HFFc6 (cell line): ENCODE measurements around the gene KCNIP3. TPM values are rescaled to one million over a fixed set of nuclear protein-coding genes. Genes with fewer than 3 reads are reported as not detected.
A peak's percentile ranks its signal among the peaks of the same experiment; 100 is the strongest.

Experiments used
- DNase-seq: peaks from one replicate; pipeline ENCODE4 v3.0.0-alpha.2; 2018
- H3K27ac Mint-ChIP-seq: 2 replicates; pipeline ENCODE4 v1.8.0; 2020; ENCODE audit warnings: mild to moderate bottlenecking, mixed read lengths
- H3K27me3 Mint-ChIP-seq: 2 replicates; pipeline ENCODE4 v1.8.0; 2021; ENCODE audit warnings: mild to moderate bottlenecking, moderate library complexity, mixed read lengths; ENCODE audit not compliant: insufficient read depth
- H3K36me3 Mint-ChIP-seq: 2 replicates; pipeline ENCODE4 v1.8.0; 2021; ENCODE audit warnings: low read depth, mixed read lengths
- H3K4me1 Mint-ChIP-seq: 2 replicates; pipeline ENCODE4 v1.8.0; 2020; ENCODE audit warnings: low read depth, mixed read lengths
- H3K4me3 Mint-ChIP-seq: 2 replicates; pipeline ENCODE4 v1.8.0; 2020; ENCODE audit warnings: mild to moderate bottlenecking, moderate library complexity, mixed read lengths
- H3K9me3 Mint-ChIP-seq: 2 replicates; pipeline ENCODE4 v1.8.0; 2020; ENCODE audit warnings: mild to moderate bottlenecking, mixed read lengths
- total RNA-seq, 6 experiments: library from RNA; stranded (reverse); fragmentation: NEBNext Ultra II Directional; extraction: Animal tissue kit (Norgen Biotek cat#: 25700); gene quantifications; 2 replicates in 1 of 6; 3 replicates in 5 of 6; pipeline ENCODE4 v1.2.3, GENCODE V29; 2021
- TF ChIP-seq, protein P1 (sequence below): fragments of 200-600 bp; sonication (generic); IDR thresholded peaks from 2 replicates; pipeline ENCODE4 v1.5.0; 2021; ENCODE audit warnings: antibody characterized with exemption, mild to moderate bottlenecking

The KCNIP3 gene
- total RNA-seq, 6 experiments from 2014 or later = 0.56 to 2.4 (median 0.67) TPM

DNA sequence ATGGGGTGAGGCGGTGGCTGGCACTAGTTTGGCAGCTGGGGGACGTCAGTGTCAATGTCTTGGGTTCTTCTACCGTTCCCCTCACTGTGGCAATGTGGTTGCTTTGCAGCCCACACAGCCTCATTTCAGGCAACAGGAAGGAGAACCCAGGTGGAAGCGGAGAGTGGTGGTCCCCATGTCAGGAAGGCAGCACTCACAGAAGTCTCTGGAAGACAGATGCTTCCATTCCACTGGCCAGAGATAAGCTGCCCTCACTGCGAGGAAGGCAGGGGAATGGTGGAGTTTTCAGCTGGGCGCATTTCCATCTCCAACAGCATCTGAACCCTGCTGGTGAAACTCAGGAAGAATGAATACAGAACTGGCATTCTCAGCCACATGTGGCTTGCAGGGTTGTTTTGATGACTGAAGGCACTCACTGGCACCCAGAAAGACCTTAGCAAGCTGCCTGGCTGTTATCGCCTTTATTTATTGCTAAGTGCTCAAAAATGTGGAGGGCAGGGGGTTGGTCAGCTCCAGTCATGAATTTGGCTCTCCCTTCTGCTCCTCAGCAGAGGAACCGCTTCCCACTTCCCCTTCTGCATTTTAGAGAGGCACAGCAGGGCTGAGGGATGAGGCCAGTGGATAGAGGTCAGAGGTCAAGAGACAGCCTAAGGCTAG lies 19.4 kb downstream of the KCNIP3 start:
- Mint-ChIP-seq H3K4me1 (peaks cover 30% of the 10 kb centered on the region), H3K9me3 (no peaks in the 10 kb centered on the region), H3K4me3 (peak overlapping the region; percentile 53), H3K27me3 (peaks cover 10% of the 10 kb centered on the region), H3K36me3 (no peaks in the 10 kb centered on the region), H3K27ac (peak overlapping the region; percentile 60)
- TF ChIP-seq, protein P1, sequence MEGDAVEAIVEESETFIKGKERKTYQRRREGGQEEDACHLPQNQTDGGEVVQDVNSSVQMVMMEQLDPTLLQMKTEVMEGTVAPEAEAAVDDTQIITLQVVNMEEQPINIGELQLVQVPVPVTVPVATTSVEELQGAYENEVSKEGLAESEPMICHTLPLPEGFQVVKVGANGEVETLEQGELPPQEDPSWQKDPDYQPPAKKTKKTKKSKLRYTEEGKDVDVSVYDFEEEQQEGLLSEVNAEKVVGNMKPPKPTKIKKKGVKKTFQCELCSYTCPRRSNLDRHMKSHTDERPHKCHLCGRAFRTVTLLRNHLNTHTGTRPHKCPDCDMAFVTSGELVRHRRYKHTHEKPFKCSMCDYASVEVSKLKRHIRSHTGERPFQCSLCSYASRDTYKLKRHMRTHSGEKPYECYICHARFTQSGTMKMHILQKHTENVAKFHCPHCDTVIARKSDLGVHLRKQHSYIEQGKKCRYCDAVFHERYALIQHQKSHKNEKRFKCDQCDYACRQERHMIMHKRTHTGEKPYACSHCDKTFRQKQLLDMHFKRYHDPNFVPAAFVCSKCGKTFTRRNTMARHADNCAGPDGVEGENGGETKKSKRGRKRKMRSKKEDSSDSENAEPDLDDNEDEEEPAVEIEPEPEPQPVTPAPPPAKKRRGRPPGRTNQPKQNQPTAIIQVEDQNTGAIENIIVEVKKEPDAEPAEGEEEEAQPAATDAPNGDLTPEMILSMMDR = no peak
- peak; percentile 71 for DNase-seq

DNA sequence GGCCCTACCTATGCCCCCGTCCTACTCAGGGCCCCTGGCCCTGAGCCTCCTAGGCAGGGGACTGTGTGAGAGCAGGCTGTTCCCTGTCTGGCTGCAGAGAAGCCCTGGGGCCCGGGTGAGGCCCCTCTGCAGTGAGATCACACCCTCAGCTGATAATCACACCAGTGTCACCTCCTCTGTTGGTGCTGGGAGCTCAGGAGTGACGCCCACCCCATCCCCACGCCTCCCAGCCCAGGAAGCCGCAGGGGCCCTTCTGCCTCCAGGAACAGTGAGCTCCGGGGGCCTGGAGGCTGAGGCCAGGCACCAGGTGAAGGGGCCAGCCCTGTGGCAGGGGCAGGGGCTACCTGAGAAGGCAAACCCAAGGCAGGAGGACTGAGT lies 20.0 kb downstream of the KCNIP3 start:
- H3K9me3 Mint-ChIP-seq = no peaks in the 10 kb centered on the region
- 0 out of 2 replicates have a peak overlapping the region, but pooled peaks have one; percentile 60 for H3K27ac Mint-ChIP-seq
- peaks cover 30% of the 10 kb centered on the region for H3K4me1 Mint-ChIP-seq
- no peak for DNase-seq
- no peaks in the 10 kb centered on the region for H3K36me3 Mint-ChIP-seq
- TF ChIP-seq, protein P1 = no peak
- H3K27me3 Mint-ChIP-seq = peaks cover 13% of the 10 kb centered on the region
- H3K4me3 Mint-ChIP-seq = no peak overlapping the region; the same call in 1 of the 2 replicates

DNA sequence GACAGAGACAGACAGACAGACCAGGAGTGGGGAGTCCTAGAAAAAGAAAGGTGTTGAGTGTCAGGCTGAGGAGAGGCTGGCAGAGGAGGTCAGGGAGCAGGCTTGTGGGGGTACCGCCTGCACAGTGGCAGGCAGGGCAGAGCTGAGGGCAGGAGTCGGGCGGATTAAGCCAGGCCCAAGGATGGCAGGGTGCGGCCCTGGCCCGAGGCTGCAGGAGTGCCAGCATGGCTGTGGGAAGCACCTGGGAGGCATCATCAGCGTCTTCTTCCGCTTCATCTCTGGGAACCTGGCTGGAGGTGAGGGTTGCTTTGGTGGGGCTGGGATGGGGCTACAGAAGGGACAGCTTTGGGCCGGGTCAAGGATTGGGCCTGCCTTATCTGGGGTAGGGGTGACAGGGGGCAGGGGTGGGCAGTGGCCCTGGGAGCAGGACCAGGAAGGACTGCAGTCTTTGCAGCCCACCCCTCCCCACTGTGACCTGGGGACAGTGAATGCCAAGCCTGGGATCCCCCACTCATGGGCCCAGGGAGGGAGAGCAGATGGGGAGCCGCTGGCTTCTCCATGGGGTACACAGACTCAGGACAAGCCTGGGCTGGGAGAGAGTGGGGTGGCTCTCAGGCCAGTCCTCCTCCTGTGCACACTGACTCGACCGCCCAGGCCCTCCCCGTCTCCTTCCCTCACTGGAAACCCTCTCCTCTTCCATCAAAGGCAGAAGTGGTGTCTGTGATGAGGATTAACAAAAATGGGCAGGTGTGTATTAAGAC lies 20.7 kb downstream of the KCNIP3 start:
- H3K4me1 Mint-ChIP-seq = peaks cover 30% of the 10 kb centered on the region
- no peak for DNase-seq
- H3K27ac Mint-ChIP-seq = no peak overlapping the region
- H3K27me3 Mint-ChIP-seq = peaks cover 13% of the 10 kb centered on the region
- H3K4me3 Mint-ChIP-seq = no peak overlapping the region
- H3K9me3 Mint-ChIP-seq = no peaks in the 10 kb centered on the region
- TF ChIP-seq, protein P1 = no peak
- H3K36me3 Mint-ChIP-seq = no peaks in the 10 kb centered on the region

DNA sequence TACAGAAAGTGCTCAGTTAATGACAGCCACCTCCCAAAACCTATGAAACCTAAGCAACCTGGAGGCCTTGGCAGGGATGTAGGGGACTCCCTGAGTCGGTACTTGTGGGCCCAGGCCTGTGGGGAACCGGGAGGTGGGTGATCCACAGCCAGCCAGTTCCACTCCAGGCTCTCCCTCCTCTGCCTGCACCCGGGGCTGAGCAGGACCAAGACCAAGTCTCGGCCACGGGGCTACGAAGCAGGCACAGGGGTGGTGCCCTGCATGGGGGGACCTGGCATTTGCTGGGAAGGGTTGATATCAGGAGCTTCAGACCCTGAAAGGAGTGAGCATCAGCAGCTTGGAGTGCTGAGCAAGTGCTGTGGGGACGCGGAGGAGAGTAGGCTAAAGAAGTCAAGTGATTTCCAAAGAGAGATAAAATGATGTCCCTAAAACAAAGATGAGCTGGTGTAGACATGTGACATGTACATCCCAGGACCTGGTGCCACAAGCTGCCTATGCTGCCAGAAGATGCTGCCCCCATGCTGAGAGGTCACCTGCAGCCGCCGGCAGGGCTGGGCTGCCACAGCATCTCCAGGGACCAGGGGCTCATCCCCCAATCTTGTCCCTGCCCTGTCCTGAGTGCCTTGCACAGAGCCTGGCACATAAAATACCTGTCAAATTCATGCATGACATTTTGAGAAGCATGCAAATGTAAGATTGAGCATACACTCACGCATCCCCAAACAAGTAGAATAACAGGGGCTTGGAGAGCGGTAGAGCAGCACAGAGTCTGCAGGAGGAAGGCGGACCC lies 21.5 kb downstream of the KCNIP3 start:
- DNase-seq = no peak
- TF ChIP-seq, protein P1 = no peak
- H3K36me3 Mint-ChIP-seq = no peaks in the 10 kb centered on the region
- H3K27ac Mint-ChIP-seq = no peak overlapping the region
- H3K9me3 Mint-ChIP-seq = no peaks in the 10 kb centered on the region
- no peak overlapping the region for H3K4me3 Mint-ChIP-seq
- H3K4me1 Mint-ChIP-seq = peaks cover 30% of the 10 kb centered on the region
- peaks cover 13% of the 10 kb centered on the region for H3K27me3 Mint-ChIP-seq

DNA sequence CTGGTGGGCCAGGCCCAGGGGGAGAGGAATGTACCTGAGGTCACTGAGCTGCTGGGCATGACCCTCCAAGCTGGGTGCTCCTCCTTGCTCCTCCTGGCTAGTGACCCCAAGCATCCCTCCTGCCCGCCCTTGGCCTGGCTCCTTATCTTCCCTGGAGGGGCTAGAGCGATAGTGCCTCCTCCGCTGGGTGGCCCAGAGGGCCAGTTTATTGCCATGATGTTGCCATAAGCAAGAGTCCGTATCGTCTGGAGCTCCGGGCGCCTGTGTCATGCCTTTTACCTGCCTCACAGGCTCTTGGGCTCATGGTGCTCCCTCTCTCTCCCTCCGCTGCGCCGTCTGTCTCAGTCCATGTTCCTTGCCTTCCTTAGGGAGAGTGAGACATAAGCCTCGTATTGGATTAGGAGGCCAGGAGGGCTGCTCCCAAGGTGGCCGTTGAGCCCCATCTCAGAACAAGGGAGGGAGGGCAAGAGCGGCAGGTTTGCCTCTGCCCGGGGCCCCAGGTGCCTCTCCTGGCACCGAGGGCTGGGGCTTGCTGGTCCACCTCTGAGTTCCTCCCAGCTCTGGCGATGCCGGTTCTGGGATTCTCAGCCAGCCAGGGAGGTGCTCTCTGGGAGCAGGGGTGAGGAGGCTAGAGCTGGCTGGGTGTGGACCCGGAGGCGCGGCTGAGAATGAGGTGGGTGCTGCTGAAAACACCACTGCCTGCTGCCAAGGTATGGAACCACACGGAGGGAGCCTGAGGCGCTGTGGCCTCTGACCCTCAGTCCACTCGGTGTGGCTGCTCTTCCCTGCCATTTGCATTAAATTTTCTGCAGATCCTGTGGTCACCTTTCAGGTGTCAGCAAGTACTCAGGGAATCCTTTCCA lies 22.6 kb downstream of the KCNIP3 start:
- TF ChIP-seq, protein P1 = no peak
- H3K27ac Mint-ChIP-seq = no peak overlapping the region
- H3K4me1 Mint-ChIP-seq = peaks cover 30% of the 10 kb centered on the region
- no peak overlapping the region for H3K4me3 Mint-ChIP-seq
- no peak for DNase-seq
- H3K36me3 Mint-ChIP-seq = no peaks in the 10 kb centered on the region
- no peaks in the 10 kb centered on the region for H3K9me3 Mint-ChIP-seq
- H3K27me3 Mint-ChIP-seq = peaks cover 13% of the 10 kb centered on the region
